ENCODE measurements around the gene ERFE. TPM values are rescaled to one million over a fixed set of nuclear protein-coding genes. Genes with fewer than 3 reads are reported as not detected.
"Not testable (repeated sequence)": the region's sequence is repeated elsewhere in the genome, so short reads cannot be mapped to it uniquely, and the experiment has no call there.

Gene ERFE, protein sequence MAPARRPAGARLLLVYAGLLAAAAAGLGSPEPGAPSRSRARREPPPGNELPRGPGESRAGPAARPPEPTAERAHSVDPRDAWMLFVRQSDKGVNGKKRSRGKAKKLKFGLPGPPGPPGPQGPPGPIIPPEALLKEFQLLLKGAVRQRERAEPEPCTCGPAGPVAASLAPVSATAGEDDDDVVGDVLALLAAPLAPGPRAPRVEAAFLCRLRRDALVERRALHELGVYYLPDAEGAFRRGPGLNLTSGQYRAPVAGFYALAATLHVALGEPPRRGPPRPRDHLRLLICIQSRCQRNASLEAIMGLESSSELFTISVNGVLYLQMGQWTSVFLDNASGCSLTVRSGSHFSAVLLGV
- total RNA-seq (2014; rRNA removed; shearing (Covaris generic); ENCODE audit: low replicate concordance): 39.5 and 53.4 TPM in 2 replicates

DNA sequence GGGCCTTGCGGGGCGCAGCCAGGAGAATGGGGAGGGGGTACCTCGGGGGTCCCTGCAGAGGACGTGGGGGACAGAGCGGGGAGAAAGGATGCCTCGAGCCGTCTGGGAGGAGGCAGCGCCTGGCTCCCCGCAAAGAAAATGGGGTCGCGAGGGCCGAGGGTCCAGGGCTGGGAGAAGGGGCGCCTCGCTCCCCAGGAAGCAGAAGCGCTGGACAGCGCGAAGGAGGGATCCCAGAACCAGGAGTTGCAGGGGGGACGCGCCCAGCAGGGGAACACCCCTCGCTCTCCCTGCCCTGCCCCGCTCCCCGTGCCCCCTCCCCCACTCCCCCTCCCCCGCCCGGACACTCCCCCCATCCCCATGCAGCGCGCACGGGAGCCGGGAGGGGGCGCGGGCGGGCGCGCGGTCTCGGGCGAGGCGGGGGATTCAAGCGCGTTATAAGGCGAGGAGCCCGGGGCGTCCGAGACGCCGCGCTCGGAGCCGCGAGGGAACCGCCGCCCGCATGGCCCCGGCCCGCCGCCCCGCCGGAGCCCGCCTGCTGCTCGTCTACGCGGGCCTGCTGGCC is at the start of gene ERFE:
Gene ERFE, plus strand, starts transcription at position 462 of the 562 bp plus-strand sequence. Its CDS starts 38 bp downstream, at position 500.
- no peak for DNase-seq (ENCODE audit: low read depth)
- in situ Hi-C loops (cut with HindIII; ENCODE audit: low pct_unique_long_range_greater_than_20kb, low sequenced_read_pairs): no loop called here

DNA sequence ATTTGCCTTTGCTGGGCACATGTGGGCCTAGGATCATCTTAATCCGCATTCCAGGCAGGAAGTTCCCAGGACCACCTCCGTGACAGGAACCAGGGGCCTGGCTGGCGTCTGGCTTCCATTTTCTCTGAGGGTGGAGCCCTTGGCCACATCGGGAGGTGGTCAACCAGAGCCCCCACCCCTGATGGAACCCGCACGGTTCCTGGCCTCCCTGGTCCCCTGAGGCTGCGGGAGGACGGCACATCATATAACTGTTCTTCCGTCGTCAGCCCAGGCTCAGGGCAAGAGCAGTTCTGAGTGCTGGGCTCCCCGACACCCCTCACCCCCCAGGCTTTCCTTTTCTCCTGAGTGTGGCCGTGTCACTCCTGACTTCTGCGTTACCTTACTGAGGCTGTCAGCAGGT is 45.2 kb upstream of the ERFE start:
- DNase-seq (ENCODE audit: low read depth): no peak
- in situ Hi-C loops (cut with HindIII; ENCODE audit: low pct_unique_long_range_greater_than_20kb, low sequenced_read_pairs): no loop called here

- in situ Hi-C loops (cut with HindIII; ENCODE audit: low pct_unique_long_range_greater_than_20kb, low sequenced_read_pairs): no loop called here
- no peak for DNase-seq (ENCODE audit: low read depth)
Measured at GRCh38 chr2:238114331-238114841, 44.4 kb upstream of the ERFE start.

DNA sequence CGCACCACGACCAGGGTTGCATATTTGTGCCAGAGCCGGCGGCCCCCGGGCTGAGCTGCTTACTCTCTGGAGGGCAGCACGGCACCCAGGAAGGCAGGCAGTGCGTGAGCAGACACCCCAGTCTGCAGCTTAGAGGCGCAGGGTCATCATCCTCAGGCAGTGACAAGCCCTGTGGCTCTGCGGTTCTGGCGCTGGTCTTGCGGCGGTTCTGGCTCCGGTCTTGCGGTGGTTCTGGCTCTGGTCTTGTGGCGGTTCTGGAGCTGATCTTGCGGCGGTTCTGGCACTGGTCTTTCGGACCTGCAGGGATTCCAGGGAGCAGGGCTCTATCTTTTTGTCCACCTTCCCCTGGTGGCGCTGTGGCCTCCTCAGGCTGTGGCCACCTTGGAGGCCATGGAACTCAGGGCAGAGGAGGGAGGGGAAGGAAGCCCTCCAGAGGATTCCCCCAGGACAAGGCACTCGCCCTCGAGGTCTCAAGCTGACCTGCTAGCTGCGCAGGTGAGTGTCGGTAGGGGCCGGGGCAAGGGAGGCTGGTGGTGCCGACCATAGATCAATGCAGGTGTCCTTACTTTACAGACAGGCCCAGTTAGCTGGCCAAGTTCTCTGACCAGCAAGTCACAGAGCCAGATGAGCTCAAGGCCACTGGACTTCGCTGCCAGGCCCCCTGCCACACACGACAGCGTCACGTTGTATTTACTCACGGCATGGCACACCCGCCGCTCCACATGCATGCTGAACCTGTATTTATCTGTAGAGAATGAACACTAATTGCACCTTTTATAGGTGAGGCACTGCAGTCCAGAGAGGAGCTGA is 43.7 kb upstream of the ERFE start:
- in situ Hi-C loops (cut with HindIII; ENCODE audit: low pct_unique_long_range_greater_than_20kb, low sequenced_read_pairs): no loop called here
- DNase-seq (ENCODE audit: low read depth): no peak

DNA sequence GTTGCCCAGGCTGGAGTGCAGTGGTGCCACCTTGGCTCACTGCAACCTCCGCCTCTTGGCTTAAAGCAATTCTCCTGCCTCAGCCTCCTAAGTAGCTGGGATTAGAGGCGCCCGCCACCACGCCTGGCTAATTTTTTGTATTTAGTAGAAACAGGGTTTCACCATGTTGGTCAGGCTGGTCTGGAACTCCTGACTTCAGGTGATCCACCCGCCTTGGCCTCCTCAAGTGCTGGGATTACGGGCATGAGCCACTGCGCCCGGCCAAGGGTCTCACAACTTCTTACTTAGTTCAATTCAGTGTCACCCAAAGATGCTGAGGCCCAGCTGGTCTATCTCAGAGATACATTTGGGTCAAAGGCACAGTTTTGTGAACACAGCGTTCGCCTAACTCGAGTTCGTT is 43.1 kb upstream of the ERFE start:
- DNase-seq (ENCODE audit: low read depth); in situ Hi-C loops (cut with HindIII; ENCODE audit: low pct_unique_long_range_greater_than_20kb, low sequenced_read_pairs): not testable (repeated sequence)

GRCh38 chr2:238116298-238117198 is 42.2 kb upstream of the ERFE start:
- in situ Hi-C loops (cut with HindIII; ENCODE audit: low pct_unique_long_range_greater_than_20kb, low sequenced_read_pairs): no loop called here
- no peak for DNase-seq (ENCODE audit: low read depth)

DNA sequence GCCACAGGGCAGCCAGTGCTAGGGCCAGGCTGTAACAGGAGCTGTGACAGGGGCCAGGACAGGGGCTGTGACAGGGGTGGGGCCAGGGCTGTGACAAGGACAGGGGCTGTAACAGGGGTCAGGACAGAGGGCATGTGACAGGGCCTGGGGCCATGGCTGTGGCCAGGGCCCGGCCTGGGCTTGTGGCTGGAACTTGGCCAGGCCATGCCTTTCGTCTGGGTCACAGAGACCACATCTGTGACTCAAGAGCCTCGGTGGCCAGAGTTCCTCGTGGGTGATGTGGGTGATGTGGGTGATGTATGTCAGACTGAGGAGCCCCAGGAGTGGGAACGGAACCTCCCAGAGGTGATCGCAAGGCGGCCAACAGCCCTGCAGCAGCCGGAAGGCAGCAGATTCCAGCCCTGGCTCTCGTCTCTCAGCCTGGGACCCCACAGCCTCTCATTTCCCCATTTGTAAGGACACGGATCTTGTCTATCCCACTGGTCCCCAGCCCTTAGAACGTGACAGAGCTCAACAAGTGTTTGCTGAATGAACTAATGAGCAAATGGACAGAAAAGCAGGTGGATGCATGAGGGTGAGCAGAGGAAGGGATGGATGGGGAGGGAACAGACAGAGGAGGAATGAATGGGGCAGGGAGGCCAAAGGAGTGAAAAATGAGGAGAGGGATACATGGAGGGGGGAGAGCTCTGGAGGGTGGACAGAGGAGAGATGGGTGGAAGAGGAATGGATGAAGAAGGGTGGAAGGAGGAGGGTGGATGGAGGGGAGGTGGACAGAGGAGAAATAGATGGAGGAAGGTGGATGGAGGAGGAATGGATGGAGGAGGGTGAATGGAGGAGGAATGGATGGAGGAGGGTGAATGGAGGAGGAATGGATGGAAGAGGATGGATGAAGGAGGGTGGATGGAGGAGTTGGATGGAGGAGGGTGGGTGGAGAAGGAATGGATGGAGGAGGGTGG is 41.3 kb upstream of the ERFE start:
- in situ Hi-C loops (cut with HindIII; ENCODE audit: low pct_unique_long_range_greater_than_20kb, low sequenced_read_pairs): no loop called here
- no peak for DNase-seq (ENCODE audit: low read depth)

DNA sequence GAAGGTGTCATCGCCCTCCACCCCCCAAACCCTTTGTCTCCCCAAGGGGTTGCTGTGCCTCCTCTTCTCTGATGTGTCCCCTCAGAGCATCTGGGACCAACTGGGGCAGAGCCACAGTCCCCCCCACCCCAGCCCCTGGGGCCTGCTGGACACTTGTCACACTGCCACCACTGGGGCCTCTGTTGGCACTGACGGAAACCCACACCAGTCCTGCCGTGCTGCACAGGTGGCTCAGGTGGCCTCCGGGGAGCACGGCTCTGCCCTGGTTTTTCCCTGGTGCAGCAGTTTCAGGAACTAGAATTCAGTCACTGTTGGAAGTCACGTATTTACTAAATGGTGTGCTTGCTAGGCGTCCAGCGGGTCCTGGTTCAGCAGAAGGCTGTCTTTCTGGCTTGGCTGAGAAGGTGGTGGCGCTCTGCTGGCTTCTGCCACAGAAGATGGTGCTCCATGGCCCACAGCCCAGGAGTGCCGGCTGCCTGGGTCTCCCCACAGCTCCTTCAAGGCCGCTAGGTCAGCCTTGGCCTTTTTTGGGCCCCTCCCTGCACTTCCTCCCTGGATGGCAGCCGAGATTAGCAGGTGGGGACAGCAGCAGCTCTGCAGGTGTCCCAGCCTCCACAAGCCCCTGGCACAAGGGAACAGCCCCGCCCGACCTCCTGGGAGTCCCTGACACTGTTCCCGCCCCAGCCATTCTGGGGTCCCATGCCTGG is 38.9 kb upstream of the ERFE start:
- in situ Hi-C loops (cut with HindIII; ENCODE audit: low pct_unique_long_range_greater_than_20kb, low sequenced_read_pairs): no loop called here
- no peak for DNase-seq (ENCODE audit: low read depth)

DNA sequence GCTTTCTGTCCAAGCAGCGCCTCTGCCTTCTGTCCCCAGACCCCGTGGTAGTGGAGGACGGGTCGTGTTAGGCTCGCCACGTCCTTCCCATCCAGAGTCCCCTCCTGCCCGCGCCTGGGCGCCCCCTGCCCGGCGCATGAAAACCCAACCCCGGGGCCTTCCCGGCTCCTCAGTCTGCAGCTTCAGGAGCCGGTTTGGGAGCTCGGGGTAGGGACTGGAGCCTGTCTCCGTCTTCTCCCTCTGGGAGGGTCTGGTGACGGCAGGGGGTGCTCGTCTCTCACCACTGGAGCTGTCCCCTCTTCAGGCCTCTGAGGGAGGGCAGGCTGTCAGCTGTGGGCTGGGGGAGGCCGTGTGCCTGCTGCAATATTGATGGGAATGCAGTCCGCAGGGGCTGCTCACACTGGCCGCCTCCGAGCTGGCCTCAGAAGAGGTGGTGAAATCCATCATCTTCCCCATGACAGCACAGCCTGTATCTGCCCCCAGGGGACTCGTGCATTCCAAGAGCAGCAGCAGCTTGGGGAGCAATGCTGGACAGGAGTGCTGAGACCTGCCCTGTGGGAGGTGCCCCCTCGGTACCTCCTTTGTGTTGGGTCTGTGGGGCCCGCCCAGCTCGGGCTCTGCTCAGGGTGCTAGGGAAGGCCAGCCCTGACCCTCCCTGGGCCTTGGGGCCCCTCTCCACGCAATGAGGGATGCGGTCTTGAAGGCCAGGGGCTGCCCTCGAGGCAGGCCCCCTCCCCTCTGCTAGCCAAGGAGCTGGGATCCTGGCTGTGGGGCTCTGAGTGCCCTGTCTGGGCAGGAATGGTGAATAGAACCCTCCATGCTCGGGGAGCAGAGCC is 38.1 kb upstream of the ERFE start:
- in situ Hi-C loops (cut with HindIII; ENCODE audit: low pct_unique_long_range_greater_than_20kb, low sequenced_read_pairs): no loop called here
- DNase-seq (ENCODE audit: low read depth): no peak

DNA sequence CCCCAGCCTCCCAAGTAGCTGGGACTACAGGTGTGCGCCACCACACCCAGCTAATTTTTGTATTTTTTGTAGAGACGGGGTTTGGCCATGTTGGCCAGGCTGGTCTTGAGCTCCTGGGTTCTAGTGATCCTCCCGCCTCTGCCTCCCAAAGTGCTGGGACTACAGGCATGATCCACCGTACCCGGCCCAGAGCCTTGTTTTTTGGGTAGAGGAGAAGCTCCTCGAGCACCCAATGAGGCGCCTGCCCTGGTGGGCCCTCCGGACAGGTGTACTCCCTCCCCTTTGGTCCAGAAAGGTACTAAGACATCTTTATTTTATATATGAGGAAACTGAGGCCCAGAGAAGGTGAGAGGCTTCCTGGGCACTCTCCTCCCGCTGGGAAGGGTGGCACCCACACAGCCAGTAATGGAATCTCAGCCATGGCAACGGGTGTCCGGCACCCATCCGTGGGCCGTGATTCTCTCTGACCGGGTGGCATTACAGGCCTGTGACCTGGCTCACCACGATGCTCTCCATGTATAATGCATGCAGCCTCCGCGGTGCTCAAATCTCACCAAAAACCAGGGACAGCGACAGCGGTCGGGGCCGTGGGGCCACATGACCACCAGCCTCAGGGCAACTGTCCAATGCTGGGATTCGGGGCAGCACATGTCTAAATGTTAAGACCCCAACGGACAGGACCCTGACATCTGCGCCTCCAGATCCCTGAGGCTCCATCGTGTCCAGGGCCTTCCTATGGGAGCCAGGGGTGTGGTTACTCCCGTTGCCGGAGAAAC is 37.1 kb upstream of the ERFE start:
- DNase-seq (ENCODE audit: low read depth): no peak

DNA sequence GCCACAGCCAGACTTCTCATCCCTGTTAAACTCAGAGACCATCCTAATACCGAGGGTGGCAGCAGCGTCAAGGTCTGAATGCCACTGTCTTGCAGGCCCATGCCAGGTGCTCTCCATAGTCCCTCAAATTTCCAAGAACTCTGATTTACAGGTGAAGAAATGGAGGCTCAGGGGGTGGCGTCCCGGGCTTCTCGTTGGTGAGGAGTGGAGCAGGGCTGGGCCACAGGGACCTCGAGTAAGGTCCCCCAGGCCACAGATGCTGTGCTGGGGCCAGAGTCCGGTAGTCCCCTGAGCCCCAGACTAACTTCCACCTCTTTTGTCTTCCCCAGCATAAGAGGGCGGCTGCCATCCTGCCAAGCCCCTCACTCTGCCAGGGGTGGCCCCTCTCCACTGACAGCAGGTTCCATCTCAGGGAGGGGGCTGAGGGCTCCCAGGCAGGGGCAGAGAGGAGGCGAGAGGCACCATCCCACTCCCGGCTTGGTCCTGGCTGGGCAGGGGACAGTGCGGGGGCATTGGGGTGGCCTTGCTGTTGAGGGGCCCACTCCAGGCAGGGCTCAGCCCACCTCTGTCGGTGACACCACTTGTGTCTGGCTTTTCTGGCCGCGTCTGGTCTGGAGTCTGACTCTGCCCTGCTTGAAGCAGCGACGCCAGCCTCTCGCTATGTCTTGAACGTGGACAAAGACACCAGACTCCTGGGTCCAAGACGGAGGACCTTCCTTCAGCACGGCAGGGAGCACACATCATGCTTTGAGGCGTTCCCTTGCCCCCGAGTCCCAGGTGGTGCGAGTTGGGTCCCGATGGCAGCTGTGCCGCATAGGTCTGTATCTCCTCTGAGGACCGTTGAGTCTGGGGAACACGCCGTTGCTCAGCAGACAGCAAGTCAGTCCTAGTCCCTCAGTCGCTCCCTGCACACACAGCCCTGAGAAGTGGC is 36.2 kb upstream of the ERFE start:
- in situ Hi-C loops (cut with HindIII; ENCODE audit: low pct_unique_long_range_greater_than_20kb, low sequenced_read_pairs): no loop called here
- DNase-seq (ENCODE audit: low read depth): no peak

More for the DNA sequence above, 37.1 kb upstream of the ERFE start:
- in situ Hi-C loops (cut with HindIII; ENCODE audit: low pct_unique_long_range_greater_than_20kb, low sequenced_read_pairs): no loop called here

- in situ Hi-C loops (cut with HindIII; ENCODE audit: low pct_unique_long_range_greater_than_20kb, low sequenced_read_pairs): no loop called here
- no peak for DNase-seq (ENCODE audit: low read depth)
Measured at GRCh38 chr2:238123218-238123971, 35.4 kb upstream of the ERFE start.

- in situ Hi-C loops (cut with HindIII; ENCODE audit: low pct_unique_long_range_greater_than_20kb, low sequenced_read_pairs): no loop called here
- no peak for DNase-seq (ENCODE audit: low read depth)
Measured at GRCh38 chr2:238123991-238124470, 34.7 kb upstream of the ERFE start.

Measured in Caki2 (cell line).